MCF 10A (cell line): ENCODE data around the gene ZAR1L. TPM values are rescaled to one million over a fixed set of nuclear protein-coding genes. Genes with fewer than 3 reads are reported as not detected.

ENCODE experiments used
- BruUV-seq: library from RNA; stranded (reverse); fragments of 400-500 nt; replicated peaks from 2 replicates; lab custom pipeline; 2021; lab: Mats Ljungman, UMichigan
- CTCF ChIA-PET: fragments of 300-600 bp; sonication (Branson Sonifier 250); formaldehyde crosslinking; extraction: SDS; loops from one replicate; lab custom pipeline; 2021; ENCODE audit warnings: antibody characterized with exemption, inconsistent platforms; lab: Yijun Ruan, JAX
- POLR2A ChIA-PET: fragments of 300-600, 350-650 bp; sonication (Branson Sonifier 250); formaldehyde crosslinking; extraction: SDS; loops from one replicate; lab custom pipeline; 2020; ENCODE audit warnings: antibody characterized with exemption, inconsistent platforms; lab: Yijun Ruan, JAX
- DNase-seq: peaks from one replicate; pipeline ENCODE4 v3.0.0-alpha.2; 2018; ENCODE audit not compliant: unreplicated experiment
- H3K27ac Mint-ChIP-seq: one replicate; pipeline ENCODE4 v1.8.0; 2022; ENCODE audit warnings: mild to moderate bottlenecking, low read depth, mixed read lengths; ENCODE audit not compliant: unreplicated experiment
- H3K27me3 Mint-ChIP-seq: one replicate; pipeline ENCODE4 v1.8.0; 2022; ENCODE audit warnings: mixed read lengths; ENCODE audit not compliant: insufficient read depth, unreplicated experiment
- H3K36me3 Mint-ChIP-seq: one replicate; pipeline ENCODE4 v1.8.0; 2022; ENCODE audit warnings: mild to moderate bottlenecking, moderate library complexity, mixed read lengths; ENCODE audit not compliant: insufficient read depth, unreplicated experiment
- H3K4me1 Mint-ChIP-seq: one replicate; pipeline ENCODE4 v1.8.0; 2022; ENCODE audit warnings: mixed read lengths; ENCODE audit not compliant: insufficient read depth, unreplicated experiment
- H3K4me3 Mint-ChIP-seq: one replicate; pipeline ENCODE4 v1.8.0; 2022; ENCODE audit warnings: mild to moderate bottlenecking, moderate library complexity, mixed read lengths; ENCODE audit not compliant: unreplicated experiment
- H3K9me3 Mint-ChIP-seq: one replicate; pipeline ENCODE4 v1.8.0; 2022; ENCODE audit warnings: mixed read lengths; ENCODE audit not compliant: unreplicated experiment
- CTCF ChIP-seq: fragments of 200-600 bp; IDR thresholded peaks from one replicate; pipeline ENCODE4 v1.8.0; 2022; ENCODE audit warnings: antibody characterized with exemption, mild to moderate bottlenecking; ENCODE audit not compliant: unreplicated experiment
- intact Hi-C: fragments of 100-400 bp; cut with micrococcal nuclease; formaldehyde crosslinking; loops from 2 replicates; pipeline ENCODE4 v1.14.1; 2022
- total RNA-seq: library from RNA; stranded (reverse); gene quantifications from 2 replicates; pipeline ENCODE4 v1.2.3, GENCODE V29; 2022

Gene ZAR1L
- total RNA-seq, 1 experiment from 2014 or later = not detected

- ChIA-PET CTCF (interaction anchor here (0.6 to 1.1 kb wide), 2 partner anchors 17 to 353 kb away, joined by 3 read pairs; no protein-coding TSS in a partner anchor), POLR2A (interaction anchor here (1.0 kb wide), 1 partner anchor 8 kb away, joined by 3 read pairs; no protein-coding TSS in a partner anchor)
- intact Hi-C loops = no loop called here
- Mint-ChIP-seq H3K4me1 (peaks cover 23% of the 10 kb centered on the region), H3K27ac (no peak overlapping the region), H3K27me3 (no peaks in the 10 kb centered on the region), H3K9me3 (no peaks in the 10 kb centered on the region), H3K4me3 (no peak overlapping the region), H3K36me3 (peaks cover 17% of the 10 kb centered on the region)
- no peak for TF ChIP-seq CTCF
- BruUV-seq = no TSS peak
- no peak for DNase-seq
Measured at GRCh38 chr13:32262619-32263018, 52.5 kb downstream of the ZAR1L start.

DNA sequence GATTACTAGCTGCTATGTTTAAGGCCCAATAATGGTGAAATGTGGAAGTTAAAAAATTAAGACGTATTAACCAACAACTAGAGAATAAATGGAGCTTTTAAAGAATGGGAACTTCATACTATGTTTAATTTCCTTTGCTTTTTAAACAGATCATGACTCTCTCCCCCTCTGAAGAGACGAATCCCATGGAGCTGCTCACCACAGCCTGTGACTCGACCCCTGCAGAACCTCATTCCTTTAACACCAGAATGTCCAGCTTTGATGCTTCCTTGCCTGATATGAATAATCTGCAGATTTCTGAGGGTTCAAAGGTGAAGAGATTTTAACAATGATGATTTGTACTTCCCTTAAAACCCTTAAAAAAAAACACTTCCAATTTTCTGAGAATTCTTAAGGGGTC, 53.0 kb downstream of the ZAR1L start:
- BruUV-seq = no TSS peak
- TF ChIP-seq CTCF = no peak
- ChIA-PET POLR2A (interaction anchor here (1.0 kb wide), 1 partner anchor 8 kb away, joined by 3 read pairs; no protein-coding TSS in a partner anchor), CTCF (interaction anchor here (0.6 to 1.7 kb wide), 3 partner anchors 17 to 353 kb away, joined by 3 read pairs; no protein-coding TSS in a partner anchor)
- peak overlapping the region; percentile 5 for H3K27ac Mint-ChIP-seq
- no peak overlapping the region for H3K4me3 Mint-ChIP-seq
- peaks cover 14% of the 10 kb centered on the region for H3K36me3 Mint-ChIP-seq
- no peaks in the 10 kb centered on the region for H3K9me3 Mint-ChIP-seq
- intact Hi-C loops = no loop called here
- DNase-seq = no peak
- no peaks in the 10 kb centered on the region for H3K27me3 Mint-ChIP-seq
- H3K4me1 Mint-ChIP-seq = peaks cover 23% of the 10 kb centered on the region

DNA sequence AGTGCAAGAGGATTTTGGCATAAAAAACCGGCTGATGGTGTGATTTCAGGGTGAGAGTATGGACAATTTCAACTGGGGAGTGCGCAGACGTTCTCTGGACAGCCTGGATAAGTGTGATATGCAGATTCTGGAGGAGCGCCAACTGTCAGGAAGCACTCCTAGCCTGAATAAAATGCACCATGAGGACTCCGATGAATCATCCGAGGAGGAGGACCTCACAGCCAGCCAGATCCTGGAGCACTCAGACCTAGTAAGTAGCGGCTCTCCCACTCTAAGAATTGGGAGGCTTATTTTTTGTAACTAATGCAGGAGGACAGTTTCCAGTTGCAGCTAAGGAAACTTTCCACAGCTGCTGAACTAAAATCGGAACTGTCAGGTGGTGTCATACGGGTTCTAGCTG, 53.6 kb downstream of the ZAR1L start:
- BruUV-seq = no TSS peak
- DNase-seq = peak; percentile 95
- H3K36me3 Mint-ChIP-seq = peaks cover 14% of the 10 kb centered on the region
- no peak for TF ChIP-seq CTCF
- peaks cover 23% of the 10 kb centered on the region for H3K4me1 Mint-ChIP-seq
- CTCF ChIA-PET = interaction anchor here (0.7 to 1.7 kb wide), 4 partner anchors 45 to 352 kb away, joined by 3 to 7 read pairs (median 3); no protein-coding TSS in a partner anchor
- intact Hi-C loops = no loop called here
- peak overlapping the region; percentile 5 for H3K27ac Mint-ChIP-seq
- no peaks in the 10 kb centered on the region for H3K27me3 Mint-ChIP-seq
- H3K9me3 Mint-ChIP-seq = no peaks in the 10 kb centered on the region
- POLR2A ChIA-PET = interaction anchor here (0.6 to 1.6 kb wide), 4 partner anchors 9 to 247 kb away, joined by 3 to 6 read pairs (median 3); no protein-coding TSS in a partner anchor
- peak overlapping the region; percentile 5 for H3K4me3 Mint-ChIP-seq

- Mint-ChIP-seq H3K27ac (no peak overlapping the region), H3K4me3 (no peak overlapping the region)
- intact Hi-C loops = no loop called here
Measured at GRCh38 chr13:32259116-32259515, 56.0 kb downstream of the ZAR1L start.

More at GRCh38 chr13:32259116-32259515, 56.0 kb downstream of the ZAR1L start:
- Mint-ChIP-seq H3K27me3 (no peaks in the 10 kb centered on the region), H3K4me1 (peaks cover 29% of the 10 kb centered on the region), H3K36me3 (peaks cover 7% of the 10 kb centered on the region), H3K9me3 (no peaks in the 10 kb centered on the region)
- ChIA-PET POLR2A (no interaction called here), CTCF (interaction anchor here (0.6 kb wide), 1 partner anchor 39 kb away, joined by 4 read pairs; no protein-coding TSS in a partner anchor)
- TF ChIP-seq CTCF = no peak
- no TSS peak for BruUV-seq
- DNase-seq = peak; percentile 11
